Naive thymus-derived CD4-positive, alpha-beta T cell (primary cell): Measurements from ENCODE around the gene CBR4. TPM values are rescaled to one million over a fixed set of nuclear protein-coding genes. Genes with fewer than 3 reads are reported as not detected.
A peak's percentile ranks its signal among the peaks of the same experiment; 100 is the strongest.

Source experiments
- ATAC-seq: fragments of 150-1000 bp; cut with Tn5 transposase; 2 replicates; pipeline ENCODE4 v1.10.0; 2021; ENCODE audit warnings: mild to moderate bottlenecking, moderate library complexity
- CTCF ChIA-PET: fragments of 350-600 bp; sonication (Branson Sonifier 250); formaldehyde crosslinking; loops from one replicate; lab custom pipeline; 2021; ENCODE audit warnings: antibody characterized with exemption; lab: Charles Lee
- POLR2A ChIA-PET: fragments of 350-600 bp; sonication (Branson Sonifier 250); formaldehyde crosslinking; loops from one replicate; lab custom pipeline; 2021; ENCODE audit warnings: antibody characterized with exemption, inconsistent platforms; lab: Charles Lee
- DNase-seq, 9 donors: peaks; one replicate each; pipeline versions ENCODE4 v3.0.0 to v3.0.0-alpha.2; 2020 to 2022; ENCODE audit warnings: mixed read lengths in 1 of 9
- H3K27ac ChIP-seq: one replicate; pipeline ENCODE4 v1.7.0; 2013; ENCODE audit warnings: mild to moderate bottlenecking, low read depth, low read length, moderate library complexity
- H3K27me3 ChIP-seq, 2 donors: one replicate each; pipeline ENCODE4 v1.7.0; 2013; ENCODE audit warnings: low read length in 2 of 2, mild to moderate bottlenecking in 2 of 2, moderate library complexity in 2 of 2; ENCODE audit not compliant: control insufficient read depth in 2 of 2, insufficient read depth in 2 of 2
- H3K36me3 ChIP-seq, 3 experiments: 1 replicate in 2 of 3; 2 replicates in 1 of 3; pipeline ENCODE4 v1.7.0; 2013; ENCODE audit warnings: low read length in 3 of 3, mild to moderate bottlenecking in 3 of 3, moderate library complexity in 1 of 3; ENCODE audit not compliant: insufficient read depth in 3 of 3, control insufficient read depth in 2 of 3
- H3K4me1 ChIP-seq, 2 donors: one replicate each; pipeline ENCODE4 v1.7.0; 2013; ENCODE audit warnings: low read length in 2 of 2, mild to moderate bottlenecking in 2 of 2, moderate library complexity in 1 of 2; ENCODE audit not compliant: control insufficient read depth in 2 of 2, insufficient read depth in 2 of 2
- H3K4me3 ChIP-seq: 2 replicates; pipeline ENCODE4 v1.7.0; 2013; ENCODE audit warnings: mild to moderate bottlenecking, low read length
- H3K9me3 ChIP-seq, 3 experiments: 1 replicate in 2 of 3; 2 replicates in 1 of 3; pipeline ENCODE4 v1.7.0; 2013; ENCODE audit warnings: low read length in 3 of 3; ENCODE audit not compliant: control insufficient read depth in 2 of 3
- H3K27ac Mint-ChIP-seq, 9 donors: one replicate each; pipeline ENCODE4 v1.8.0; 2020 to 2022; ENCODE audit warnings: mixed read lengths in 9 of 9, mild to moderate bottlenecking in 8 of 9, moderate library complexity in 5 of 9, inconsistent platforms in 2 of 9
- H3K27me3 Mint-ChIP-seq, 5 donors: one replicate each; pipeline ENCODE4 v1.8.0; 2021 to 2022; ENCODE audit warnings: mixed read lengths in 5 of 5, mild to moderate bottlenecking in 1 of 5
- H3K36me3 Mint-ChIP-seq, 5 donors: one replicate each; pipeline ENCODE4 v1.8.0; 2020 to 2022; ENCODE audit warnings: mixed read lengths in 5 of 5, mild to moderate bottlenecking in 3 of 5, inconsistent platforms in 1 of 5
- H3K4me1 Mint-ChIP-seq, 7 donors: one replicate each; pipeline ENCODE4 v1.8.0; 2020 to 2022; ENCODE audit warnings: mixed read lengths in 7 of 7, mild to moderate bottlenecking in 3 of 7, inconsistent platforms in 1 of 7
- H3K4me3 Mint-ChIP-seq, 10 donors: one replicate each; pipeline ENCODE4 v1.8.0; 2020 to 2022; ENCODE audit warnings: mild to moderate bottlenecking in 10 of 10, mixed read lengths in 10 of 10, moderate library complexity in 6 of 10, inconsistent platforms in 2 of 10
- H3K9me3 Mint-ChIP-seq, 11 donors: one replicate each; pipeline ENCODE4 v1.8.0; 2020 to 2022; ENCODE audit warnings: mixed read lengths in 11 of 11, mild to moderate bottlenecking in 4 of 11, inconsistent platforms in 1 of 11, moderate library complexity in 1 of 11
- intact Hi-C, 2 donors: fragments of 100-400 bp; cut with micrococcal nuclease; formaldehyde crosslinking; loops; one replicate each; pipeline ENCODE4 v1.15.1; 2023
- polyA plus RNA-seq, 2 donors: library from polyadenylated mRNA; unstranded; fragments of 300-500 nt; fragmentation: Illumina TruSeq; gene quantifications; one replicate each; pipeline ENCODE4 v1.2.3, GENCODE V29; 2021
- total RNA-seq, 6 experiments: library from RNA in 5 of 6; stranded (reverse) in 5 of 6; gene quantifications; 1 replicate in 5 of 6; 2 replicates in 1 of 6; pipeline ENCODE4 v1.2.3 and lab custom pipeline; 2021 to 2026

Gene CBR4
- total and polyA plus RNA-seq, 7 experiments from 2014 or later = 6.2 to 24.5 (median 14.2) TPM

- POLR2A ChIA-PET = no interaction called here
- H3K4me1 ChIP-seq = no peaks in the 10 kb centered on the region
Observed at GRCh38 chr4:169051761-169052593, 41.9 kb upstream of the CBR4 start.

GRCh38 chr4:169050881-169051760 lies 41.1 kb upstream of the CBR4 start:
- no peak overlapping the region for H3K4me3 Mint-ChIP-seq
- DNase-seq (no peak), ATAC-seq (no peak)
- H3K4me1 Mint-ChIP-seq = no peaks in the 10 kb centered on the region
- H3K4me1 ChIP-seq = no peaks in the 10 kb centered on the region
- H3K27ac ChIP-seq = no peak overlapping the region
- H3K9me3 Mint-ChIP-seq = peaks cover 0 to 3% (median 0%) of the 10 kb centered on the region in 11 donors
- H3K4me3 ChIP-seq = no peak overlapping the region
- H3K36me3 ChIP-seq = no peaks in the 10 kb centered on the region
- H3K9me3 ChIP-seq = no peaks in the 10 kb centered on the region
- H3K27me3 ChIP-seq = no peaks in the 10 kb centered on the region
- intact Hi-C loops = no loop called here
- ChIA-PET POLR2A (no interaction called here), CTCF (no interaction called here)
- H3K27me3 Mint-ChIP-seq = peaks cover 0 to 7% (median 0%) of the 10 kb centered on the region in 5 donors
- H3K27ac Mint-ChIP-seq = peak overlapping the region in 1 of 9 donors; percentile 3
- no peaks in the 10 kb centered on the region for H3K36me3 Mint-ChIP-seq

More at GRCh38 chr4:169051761-169052593, 41.9 kb upstream of the CBR4 start:
- no peaks in the 10 kb centered on the region for H3K9me3 ChIP-seq
- peaks cover 0 to 7% (median 0%) of the 10 kb centered on the region in 5 donors for H3K27me3 Mint-ChIP-seq
- H3K4me1 Mint-ChIP-seq = no peaks in the 10 kb centered on the region
- no peaks in the 10 kb centered on the region for H3K27me3 ChIP-seq
- no peak overlapping the region for H3K4me3 ChIP-seq
- CTCF ChIA-PET = no interaction called here
- H3K36me3 Mint-ChIP-seq = no peaks in the 10 kb centered on the region
- H3K27ac Mint-ChIP-seq = no peak overlapping the region
- ATAC-seq (no peak), DNase-seq (no peak)
- no peak overlapping the region for H3K4me3 Mint-ChIP-seq
- H3K27ac ChIP-seq = no peak overlapping the region
- no peaks in the 10 kb centered on the region for H3K36me3 ChIP-seq
- intact Hi-C loops = no loop called here
- peaks cover 0 to 3% (median 0%) of the 10 kb centered on the region in 11 donors for H3K9me3 Mint-ChIP-seq

DNA sequence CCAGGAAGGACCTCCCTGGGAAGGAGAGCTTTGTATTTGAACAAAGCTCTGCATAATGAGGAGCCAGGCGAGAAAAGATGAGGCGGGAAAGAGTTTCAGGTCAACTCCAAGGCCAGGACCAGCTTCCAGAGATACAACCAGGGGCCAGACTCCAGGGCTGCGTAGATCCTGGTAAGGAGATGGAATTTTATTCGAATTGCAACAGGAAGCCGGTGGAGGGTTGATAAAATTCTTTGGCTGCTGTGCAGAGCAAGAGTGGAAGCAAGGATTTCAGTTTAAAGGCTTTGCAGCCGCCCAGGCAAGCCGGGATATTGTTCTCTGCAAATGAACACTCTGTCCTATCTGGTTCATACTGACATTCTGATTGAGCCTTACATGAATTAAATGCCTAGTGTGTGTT lies 40.2 kb upstream of the CBR4 start:
- Mint-ChIP-seq H3K4me1 (no peaks in the 10 kb centered on the region), H3K36me3 (no peaks in the 10 kb centered on the region), H3K9me3 (peaks cover 0 to 3% (median 0%) of the 10 kb centered on the region in 11 donors), H3K27me3 (peaks cover 0 to 7% (median 0%) of the 10 kb centered on the region in 5 donors), H3K27ac (no peak overlapping the region), H3K4me3 (no peak overlapping the region)
- Histone ChIP-seq H3K4me1 (no peaks in the 10 kb centered on the region), H3K36me3 (no peaks in the 10 kb centered on the region), H3K27ac (no peak overlapping the region), H3K4me3 (no peak overlapping the region), H3K27me3 (no peaks in the 10 kb centered on the region), H3K9me3 (no peaks in the 10 kb centered on the region)
- no peak for ATAC-seq
- POLR2A ChIA-PET = no interaction called here
- CTCF ChIA-PET = no interaction called here
- intact Hi-C loops = no loop called here
- no peak for DNase-seq

GRCh38 chr4:169048868-169049414 lies 38.9 kb upstream of the CBR4 start:
- Histone ChIP-seq H3K27ac (no peak overlapping the region), H3K4me3 (no peak overlapping the region), H3K9me3 (no peaks in the 10 kb centered on the region), H3K36me3 (no peaks in the 10 kb centered on the region), H3K27me3 (no peaks in the 10 kb centered on the region), H3K4me1 (no peaks in the 10 kb centered on the region)
- no peak for DNase-seq
- H3K27ac Mint-ChIP-seq = no peak overlapping the region
- no peak for ATAC-seq
- intact Hi-C loops = no loop called here
- no peaks in the 10 kb centered on the region for H3K36me3 Mint-ChIP-seq
- H3K27me3 Mint-ChIP-seq = peaks cover 0 to 7% (median 0%) of the 10 kb centered on the region in 5 donors
- POLR2A ChIA-PET = no interaction called here
- no peaks in the 10 kb centered on the region for H3K4me1 Mint-ChIP-seq
- peaks cover 0 to 3% (median 0%) of the 10 kb centered on the region in 11 donors for H3K9me3 Mint-ChIP-seq
- H3K4me3 Mint-ChIP-seq = no peak overlapping the region
- CTCF ChIA-PET = no interaction called here

- Mint-ChIP-seq H3K36me3 (no peaks in the 10 kb centered on the region), H3K4me1 (no peaks in the 10 kb centered on the region), H3K27ac (no peak overlapping the region), H3K9me3 (peaks cover 0 to 1% (median 0%) of the 10 kb centered on the region in 11 donors), H3K4me3 (no peak overlapping the region), H3K27me3 (peaks cover 0 to 2% (median 0%) of the 10 kb centered on the region in 5 donors)
- Histone ChIP-seq H3K9me3 (no peaks in the 10 kb centered on the region), H3K27me3 (no peaks in the 10 kb centered on the region), H3K4me1 (no peaks in the 10 kb centered on the region), H3K27ac (no peak overlapping the region), H3K4me3 (no peak overlapping the region), H3K36me3 (no peaks in the 10 kb centered on the region)
- CTCF ChIA-PET = no interaction called here
- DNase-seq (no peak), ATAC-seq (no peak)
- intact Hi-C loops = no loop called here
- POLR2A ChIA-PET = no interaction called here
Observed at GRCh38 chr4:169047956-169048355, 37.9 kb upstream of the CBR4 start.

- no peak overlapping the region for H3K4me3 Mint-ChIP-seq
- no peaks in the 10 kb centered on the region for H3K27me3 ChIP-seq
- CTCF ChIA-PET = no interaction called here
- H3K36me3 Mint-ChIP-seq = no peaks in the 10 kb centered on the region
- DNase-seq = no peak
- no peaks in the 10 kb centered on the region for H3K4me1 Mint-ChIP-seq
- POLR2A ChIA-PET = no interaction called here
- H3K9me3 Mint-ChIP-seq = no peaks in the 10 kb centered on the region
- H3K36me3 ChIP-seq = no peaks in the 10 kb centered on the region
- intact Hi-C loops = no loop called here
- H3K9me3 ChIP-seq = no peaks in the 10 kb centered on the region
- no peak for ATAC-seq
- H3K27me3 Mint-ChIP-seq = peaks cover 0 to 7% (median 0%) of the 10 kb centered on the region in 5 donors
- no peak overlapping the region for H3K4me3 ChIP-seq
- H3K4me1 ChIP-seq = no peaks in the 10 kb centered on the region
- H3K27ac Mint-ChIP-seq = no peak overlapping the region
- no peak overlapping the region for H3K27ac ChIP-seq
Observed at GRCh38 chr4:169045862-169046584, 36.0 kb upstream of the CBR4 start.
